A549 (cell line): ENCODE measurements around the gene PPM1M.

Experiments
- NFE2L2 ChIP-seq: fragments of 150-350 bp; conservative IDR thresholded peaks from 2 replicates; pipeline ENCODE4 v1.6.1; 2014; ENCODE audit warnings: low read length
- POLR2A ChIP-seq: IDR thresholded peaks from 2 replicates; pipeline ENCODE4 v1.6.1; 2012; ENCODE audit warnings: mild to moderate bottlenecking, low read length
- TF ChIP-seq, protein P1 (sequence below): fragments of >200 bp; sonication (Bioruptor Twin); formaldehyde crosslinking; IDR thresholded peaks from 3 replicates; pipeline ENCODE4 v1.5.1; 2016

DNA sequence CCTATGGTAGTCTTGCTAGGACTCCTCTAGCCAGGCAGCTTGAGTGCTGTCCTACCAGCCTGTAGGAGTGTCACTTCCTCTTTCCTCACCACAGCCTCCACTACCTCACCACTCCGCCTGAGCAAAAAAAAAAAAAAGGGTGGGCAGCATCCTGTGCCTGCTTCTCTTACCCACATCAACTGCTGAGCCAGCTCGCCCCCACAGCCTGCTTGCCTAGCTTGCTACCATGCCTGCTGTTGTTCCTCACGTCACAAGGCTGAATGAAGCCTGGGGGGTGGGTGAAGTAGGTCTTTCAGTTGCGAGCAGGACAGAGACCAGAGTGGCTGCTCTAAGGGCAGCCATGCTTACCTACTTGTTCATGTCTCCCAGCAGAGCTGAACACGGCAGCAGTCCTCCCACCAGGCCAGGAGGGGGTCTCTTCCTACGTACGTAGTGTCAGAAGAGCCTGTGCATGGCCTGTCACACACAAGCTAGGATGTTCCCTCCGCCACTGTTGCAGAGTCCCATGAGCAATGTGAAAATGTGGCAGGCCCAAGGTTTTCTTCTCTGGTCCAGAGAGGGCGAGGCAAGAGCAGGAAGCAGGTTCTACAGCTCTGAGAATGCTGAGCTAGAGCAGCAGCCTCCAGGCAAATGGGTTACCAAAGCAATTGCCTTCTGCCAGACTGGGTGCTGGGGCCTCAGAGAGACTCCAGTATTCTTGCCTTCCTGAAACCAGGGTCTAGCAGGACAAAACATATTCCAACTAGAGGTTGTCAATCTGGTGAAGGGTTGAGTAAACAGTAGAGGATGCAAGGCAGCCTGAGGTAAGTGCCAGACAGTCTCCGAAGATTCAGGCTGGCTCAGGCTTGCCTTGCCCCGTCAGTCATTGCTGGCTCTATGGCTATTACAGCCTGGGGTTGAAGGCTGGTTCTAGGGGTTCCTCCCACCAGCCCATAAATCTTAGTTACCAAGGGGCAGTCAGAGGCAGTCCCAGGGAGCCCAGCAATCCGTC is 8.1 kb downstream of the PPM1M start:
- no peak for TF ChIP-seq POLR2A
- TF ChIP-seq NFE2L2: no peak
- TF ChIP-seq, protein P1, sequence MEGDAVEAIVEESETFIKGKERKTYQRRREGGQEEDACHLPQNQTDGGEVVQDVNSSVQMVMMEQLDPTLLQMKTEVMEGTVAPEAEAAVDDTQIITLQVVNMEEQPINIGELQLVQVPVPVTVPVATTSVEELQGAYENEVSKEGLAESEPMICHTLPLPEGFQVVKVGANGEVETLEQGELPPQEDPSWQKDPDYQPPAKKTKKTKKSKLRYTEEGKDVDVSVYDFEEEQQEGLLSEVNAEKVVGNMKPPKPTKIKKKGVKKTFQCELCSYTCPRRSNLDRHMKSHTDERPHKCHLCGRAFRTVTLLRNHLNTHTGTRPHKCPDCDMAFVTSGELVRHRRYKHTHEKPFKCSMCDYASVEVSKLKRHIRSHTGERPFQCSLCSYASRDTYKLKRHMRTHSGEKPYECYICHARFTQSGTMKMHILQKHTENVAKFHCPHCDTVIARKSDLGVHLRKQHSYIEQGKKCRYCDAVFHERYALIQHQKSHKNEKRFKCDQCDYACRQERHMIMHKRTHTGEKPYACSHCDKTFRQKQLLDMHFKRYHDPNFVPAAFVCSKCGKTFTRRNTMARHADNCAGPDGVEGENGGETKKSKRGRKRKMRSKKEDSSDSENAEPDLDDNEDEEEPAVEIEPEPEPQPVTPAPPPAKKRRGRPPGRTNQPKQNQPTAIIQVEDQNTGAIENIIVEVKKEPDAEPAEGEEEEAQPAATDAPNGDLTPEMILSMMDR: no peak
